Measurements from ENCODE around the gene RGS7.

DNA sequence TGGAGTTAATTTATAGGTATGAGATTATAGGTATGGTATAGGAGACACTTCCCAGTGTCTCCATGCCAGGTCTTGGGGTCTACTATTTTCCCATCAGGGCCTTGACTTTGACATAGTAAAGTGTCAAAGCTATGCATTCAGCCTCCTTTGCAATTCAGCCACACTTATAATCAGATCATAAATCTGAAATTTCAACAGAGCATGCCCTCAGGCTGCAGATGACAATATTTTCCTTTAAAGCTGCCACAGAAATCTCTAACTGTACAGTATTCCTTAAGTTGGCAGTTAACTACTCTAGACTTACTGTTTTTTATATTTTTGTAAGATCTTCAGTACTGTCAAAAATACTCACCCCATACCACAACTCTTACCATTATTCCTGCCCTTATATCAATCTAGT lies 30.2 kb upstream of the RGS7 start:
- TF ChIP-seq, protein P1, sequence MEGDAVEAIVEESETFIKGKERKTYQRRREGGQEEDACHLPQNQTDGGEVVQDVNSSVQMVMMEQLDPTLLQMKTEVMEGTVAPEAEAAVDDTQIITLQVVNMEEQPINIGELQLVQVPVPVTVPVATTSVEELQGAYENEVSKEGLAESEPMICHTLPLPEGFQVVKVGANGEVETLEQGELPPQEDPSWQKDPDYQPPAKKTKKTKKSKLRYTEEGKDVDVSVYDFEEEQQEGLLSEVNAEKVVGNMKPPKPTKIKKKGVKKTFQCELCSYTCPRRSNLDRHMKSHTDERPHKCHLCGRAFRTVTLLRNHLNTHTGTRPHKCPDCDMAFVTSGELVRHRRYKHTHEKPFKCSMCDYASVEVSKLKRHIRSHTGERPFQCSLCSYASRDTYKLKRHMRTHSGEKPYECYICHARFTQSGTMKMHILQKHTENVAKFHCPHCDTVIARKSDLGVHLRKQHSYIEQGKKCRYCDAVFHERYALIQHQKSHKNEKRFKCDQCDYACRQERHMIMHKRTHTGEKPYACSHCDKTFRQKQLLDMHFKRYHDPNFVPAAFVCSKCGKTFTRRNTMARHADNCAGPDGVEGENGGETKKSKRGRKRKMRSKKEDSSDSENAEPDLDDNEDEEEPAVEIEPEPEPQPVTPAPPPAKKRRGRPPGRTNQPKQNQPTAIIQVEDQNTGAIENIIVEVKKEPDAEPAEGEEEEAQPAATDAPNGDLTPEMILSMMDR (IDR thresholded peaks at IDR 0.05; ENCODE audit: low read depth, low read length): no peak
- TF ChIP-seq EZH2phosphoT487 (IDR thresholded peaks at IDR 0.05; ENCODE audit: low read depth): no peak

All from OCI-LY3 (cell line).